Mesenteric fat pad (tissue), 1 donor: ENCODE results near the gene RAD51C. TPM values are rescaled to one million over a fixed set of nuclear protein-coding genes. Genes with fewer than 3 reads are reported as not detected.
"Not testable (repeated sequence)": the region's sequence is repeated elsewhere in the genome, so short reads cannot be mapped to it uniquely, and the experiment has no call there.

Source experiments
- DNase-seq: peaks from one replicate; pipeline ENCODE4 v3.0.0-alpha.2; 2020; ENCODE audit warnings: low spot score
- total RNA-seq: library from RNA; stranded (reverse); fragmentation: NEBNext Ultra II Directional; extraction: Animal tissue kit (Norgen Biotek cat#: 25700); gene quantifications from one replicate; pipeline ENCODE4 v1.2.1, GENCODE V29; 2021
- donor health status: DM: yes; HTN: yes; CAD: no.

The RAD51C gene
- total RNA-seq, 1 donor from 2014 or later: 21.9 TPM

DNA sequence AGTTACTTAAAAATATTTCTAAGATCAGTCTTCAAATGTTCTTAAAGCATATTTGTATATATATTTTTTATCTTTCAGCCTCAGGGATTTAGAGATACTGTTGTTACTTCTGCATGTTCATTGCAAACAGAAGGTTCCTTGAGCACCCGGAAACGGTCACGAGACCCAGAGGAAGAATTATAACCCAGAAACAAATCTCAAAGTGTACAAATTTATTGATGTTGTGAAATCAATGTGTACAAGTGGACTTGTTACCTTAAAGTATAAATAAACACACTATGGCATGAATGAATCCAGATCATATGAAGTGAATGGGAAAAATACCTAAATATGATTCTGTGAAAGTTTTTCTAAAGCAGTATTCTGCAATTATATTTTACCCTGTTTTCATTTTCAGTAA is 41.6 kb downstream of the RAD51C start:
- no peak for DNase-seq

DNA sequence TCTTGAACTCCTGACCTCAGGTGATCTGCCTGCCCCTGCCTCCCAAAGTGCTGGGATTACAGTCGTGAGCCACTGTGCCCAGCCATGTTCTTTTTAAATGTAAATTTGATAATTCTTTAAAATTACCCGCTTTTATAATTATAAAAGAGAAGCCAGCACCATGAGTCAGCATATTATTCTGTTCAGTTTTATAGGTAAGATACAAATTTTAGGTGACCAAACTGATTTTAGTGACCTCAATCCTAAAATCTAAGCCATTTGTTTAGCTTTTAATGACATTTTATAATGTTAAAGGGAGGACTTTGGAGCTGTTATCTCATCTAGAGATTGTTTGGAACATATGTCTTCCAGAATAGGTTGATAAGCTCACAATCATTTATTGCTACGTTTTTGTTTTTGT is 42.4 kb downstream of the RAD51C start:
- DNase-seq: no peak

DNA sequence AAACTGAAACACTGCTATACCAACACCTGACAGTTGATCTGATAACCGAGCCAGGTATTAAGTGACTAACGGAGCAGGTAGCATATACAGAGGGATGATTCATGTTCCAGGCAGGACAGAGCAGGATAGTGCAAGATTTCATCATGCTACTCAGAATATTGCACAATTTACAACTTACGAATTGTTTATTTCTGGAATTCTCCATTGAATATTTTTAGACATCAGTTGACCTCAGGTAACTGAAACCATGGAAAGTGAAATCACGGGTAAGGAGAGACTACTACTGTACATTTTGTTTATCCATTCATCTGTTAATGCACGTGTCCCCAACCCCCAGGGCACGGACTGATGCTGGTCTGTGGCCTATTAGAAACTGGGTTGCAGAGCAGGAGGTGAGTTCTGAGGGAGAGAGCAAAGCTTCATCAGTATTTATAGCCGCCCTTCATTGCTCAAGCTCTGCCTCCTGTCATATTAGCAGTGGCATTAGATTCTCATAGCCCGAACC is 48.8 kb downstream of the RAD51C start:
- no peak for DNase-seq

DNA sequence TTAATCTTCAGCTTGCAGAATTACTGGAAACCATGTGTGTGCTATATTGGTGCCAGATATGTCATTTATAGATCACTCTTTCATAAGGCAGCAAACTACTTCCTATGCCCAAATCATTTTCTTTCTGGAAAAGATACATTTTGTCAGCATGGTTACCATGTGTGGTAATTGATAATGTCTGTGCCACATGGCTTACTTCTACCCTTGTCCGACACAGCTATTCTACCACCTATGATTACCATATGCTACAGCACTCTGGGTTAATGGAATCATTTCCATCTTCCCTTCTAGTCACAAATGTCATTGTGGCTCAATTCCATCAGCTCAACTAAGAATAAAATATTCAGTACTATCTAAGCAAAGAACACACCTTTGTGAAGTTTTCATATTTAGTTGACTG is 55.3 kb downstream of the RAD51C start:
- DNase-seq: no peak

DNA sequence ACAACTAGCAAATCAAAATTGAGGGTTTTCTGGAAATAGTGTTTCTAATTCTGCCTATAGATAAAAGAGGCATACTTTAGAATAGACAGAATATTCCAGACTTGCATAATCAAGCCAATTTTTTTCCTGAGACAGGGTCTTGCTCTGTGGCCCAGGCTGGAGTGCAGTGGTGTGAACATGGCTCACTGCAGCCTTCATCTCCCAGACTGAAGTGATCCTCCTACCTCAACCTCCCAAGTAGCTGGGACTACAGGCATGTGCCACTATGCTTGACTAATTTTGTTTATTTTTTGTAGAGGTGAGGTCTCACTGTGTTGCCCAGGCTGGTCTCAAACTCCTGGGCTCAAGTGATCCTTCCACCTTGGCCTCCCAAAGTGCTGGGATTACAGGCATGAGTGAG is 57.2 kb downstream of the RAD51C start:
- DNase-seq: not testable (repeated sequence)

DNA sequence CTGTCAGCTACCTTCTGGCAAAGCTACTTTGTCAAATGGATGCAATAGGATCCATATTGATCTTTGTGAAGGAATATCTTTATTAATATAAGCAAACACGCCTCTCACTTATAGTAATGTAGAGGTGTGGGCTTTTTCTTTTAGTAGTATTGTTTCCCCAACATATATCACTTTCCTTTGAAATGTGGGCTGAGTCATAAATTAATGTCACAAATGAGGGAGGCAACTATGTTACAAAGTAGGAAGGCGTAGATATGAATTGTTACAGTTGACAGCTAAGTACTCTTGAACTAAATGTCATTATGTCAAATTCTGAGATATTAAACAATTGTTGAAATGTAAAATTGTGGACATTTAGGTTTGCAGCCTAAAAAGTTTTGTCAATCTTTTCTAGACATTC is 60.6 kb downstream of the RAD51C start:
- DNase-seq: no peak

DNA sequence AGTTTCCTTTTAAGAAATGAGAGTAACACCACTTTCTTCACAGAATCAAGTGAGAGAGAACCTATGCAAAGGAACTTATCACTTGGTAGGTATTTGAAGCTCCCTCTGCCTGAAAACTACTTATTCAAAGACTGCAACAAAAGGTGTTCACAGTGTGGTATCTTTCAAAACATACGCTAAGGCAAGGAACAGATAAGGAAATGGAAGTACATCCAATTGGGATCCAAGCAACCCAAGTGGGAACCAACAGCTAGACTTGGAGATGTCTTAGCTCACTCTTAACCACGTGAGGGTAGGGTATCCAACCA is 62.8 kb downstream of the RAD51C start:
- no peak for DNase-seq

DNA sequence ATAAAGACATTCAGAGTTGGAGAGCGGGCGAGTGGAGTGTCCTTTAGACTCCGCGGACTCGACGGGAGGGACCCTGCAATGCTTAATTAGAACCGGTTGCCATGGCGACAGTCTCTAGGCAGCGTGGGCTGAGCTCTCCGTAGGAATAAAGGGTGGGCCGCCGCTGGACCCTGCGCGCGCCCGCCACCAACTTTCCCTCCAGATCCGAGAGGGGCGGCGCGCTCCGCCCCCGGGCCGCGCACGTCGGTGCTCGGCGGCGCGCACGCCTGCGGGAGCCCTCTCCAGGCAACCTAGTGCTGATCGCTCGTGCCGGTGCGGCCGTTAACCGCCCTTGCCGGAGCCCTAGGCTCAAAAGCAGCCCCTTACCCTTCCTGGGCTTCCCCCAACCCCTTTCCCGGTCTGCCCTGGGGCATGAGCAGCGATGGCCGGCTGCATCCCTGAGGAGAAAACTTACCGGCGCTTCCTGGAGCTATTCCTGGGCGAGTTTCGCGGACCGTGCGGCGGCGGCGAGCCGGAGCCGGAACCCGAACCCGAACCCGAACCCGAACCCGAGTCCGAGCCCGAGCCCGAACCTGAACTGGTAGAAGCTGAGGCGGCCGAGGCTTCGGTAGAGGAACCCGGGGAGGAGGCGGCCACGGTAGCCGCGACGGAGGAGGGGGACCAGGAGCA is 63.3 kb downstream of the RAD51C start, which contains the start of gene PPM1E:
TSS of gene PPM1E (plus strand) at position 278 of the 669 bp plus-strand sequence.
- DNase-seq: no peak

DNA sequence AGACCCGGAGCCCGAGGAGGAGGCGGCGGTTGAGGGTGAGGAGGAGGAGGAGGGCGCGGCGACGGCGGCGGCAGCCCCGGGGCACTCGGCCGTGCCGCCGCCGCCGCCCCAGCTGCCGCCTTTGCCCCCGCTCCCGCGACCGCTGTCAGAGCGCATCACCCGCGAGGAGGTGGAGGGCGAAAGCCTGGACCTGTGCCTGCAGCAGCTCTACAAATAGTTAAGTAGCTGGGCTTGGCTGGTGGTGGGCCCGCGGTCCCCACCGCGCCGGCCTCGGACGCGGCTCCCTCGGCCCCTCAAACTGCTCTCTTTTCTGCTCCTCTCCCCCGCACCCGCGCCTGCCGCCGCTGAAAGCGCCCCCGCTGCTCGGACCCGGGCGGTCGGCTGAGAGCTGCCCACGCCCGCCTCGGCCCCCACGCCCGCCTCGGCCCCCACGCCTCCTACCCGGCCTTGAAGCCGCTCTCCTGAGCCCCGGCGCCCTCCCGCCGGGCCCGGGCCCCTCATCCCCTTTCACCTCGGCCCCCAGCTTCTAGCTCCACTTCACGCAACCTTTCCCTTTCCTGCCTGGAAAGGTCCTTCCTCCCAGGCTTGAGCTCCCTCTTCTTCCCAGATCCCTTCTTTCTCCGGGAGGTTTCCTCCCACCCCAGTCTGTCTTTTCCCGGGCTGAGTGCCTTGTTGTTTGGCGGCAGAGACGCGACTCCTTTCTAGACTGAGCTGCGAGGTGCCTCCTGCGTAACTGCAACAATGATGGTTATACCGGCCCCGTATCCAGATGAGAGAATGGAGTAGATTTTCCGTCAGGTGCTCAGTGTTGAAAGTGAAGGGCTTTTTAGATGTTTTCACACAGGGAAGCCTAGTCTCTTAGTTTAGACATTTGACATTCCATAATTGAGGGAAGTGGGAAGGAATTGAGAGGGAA is 64.1 kb downstream of the RAD51C start:
- DNase-seq: no peak

DNA sequence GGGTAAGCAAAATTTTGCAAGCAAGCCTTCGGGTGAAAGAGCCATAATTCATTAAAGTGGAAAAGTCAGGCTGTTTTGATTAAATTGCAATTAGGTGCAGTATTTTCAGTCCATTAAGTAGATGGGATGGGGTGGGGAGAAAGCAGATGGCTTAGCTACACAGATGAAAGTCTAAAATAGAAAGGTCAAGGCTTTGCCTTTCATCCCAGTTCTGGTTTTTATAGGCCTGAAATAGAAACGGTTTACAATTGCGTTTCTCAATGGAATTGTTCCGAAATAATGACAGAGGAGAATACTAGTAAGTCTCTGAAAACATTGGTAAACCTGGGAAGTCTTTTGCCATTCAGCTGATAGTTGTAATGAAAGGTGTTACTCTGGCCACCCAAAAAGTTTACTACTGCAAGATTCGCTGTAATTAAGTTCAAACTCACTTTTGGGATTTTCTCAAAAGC is 64.8 kb downstream of the RAD51C start:
- DNase-seq: no peak

DNA sequence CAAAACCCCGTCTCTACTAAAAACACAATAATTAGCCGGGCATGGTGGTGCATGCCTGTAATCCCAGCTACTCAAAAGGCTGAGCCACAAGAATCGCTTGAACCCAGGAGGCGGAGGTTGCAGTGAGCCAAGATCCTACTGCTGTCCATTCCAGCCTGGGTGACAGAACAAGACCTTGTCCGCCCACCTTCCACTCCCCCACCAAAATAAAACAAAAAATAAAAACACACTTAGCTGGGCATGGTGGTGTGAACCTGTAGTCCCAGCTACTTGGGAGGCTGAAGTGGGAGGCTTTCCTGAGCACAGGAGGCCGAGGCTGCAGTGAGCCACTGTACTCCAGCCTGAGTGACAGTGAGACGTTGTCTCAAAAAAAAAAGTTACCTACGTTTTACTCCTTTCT is 66.5 kb downstream of the RAD51C start:
- no peak for DNase-seq

DNA sequence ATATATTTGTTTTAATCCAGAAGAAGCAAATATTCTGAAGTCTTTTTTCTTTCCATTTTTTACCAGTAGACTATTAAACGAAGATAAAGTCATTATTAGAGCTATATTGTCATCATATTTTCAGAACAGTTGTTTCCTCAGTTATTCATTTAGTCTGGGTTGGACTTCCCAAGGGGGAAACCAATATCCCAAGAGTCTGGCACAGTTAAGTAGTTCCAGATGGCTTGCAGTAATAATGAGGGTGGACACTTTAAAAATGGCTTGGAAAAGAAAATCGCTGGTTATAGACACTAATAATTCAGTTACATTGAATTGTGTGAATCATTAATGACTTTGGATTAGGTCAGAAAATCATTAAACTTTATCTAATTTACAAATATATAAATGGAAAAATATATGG is 67.1 kb downstream of the RAD51C start:
- DNase-seq: no peak

DNA sequence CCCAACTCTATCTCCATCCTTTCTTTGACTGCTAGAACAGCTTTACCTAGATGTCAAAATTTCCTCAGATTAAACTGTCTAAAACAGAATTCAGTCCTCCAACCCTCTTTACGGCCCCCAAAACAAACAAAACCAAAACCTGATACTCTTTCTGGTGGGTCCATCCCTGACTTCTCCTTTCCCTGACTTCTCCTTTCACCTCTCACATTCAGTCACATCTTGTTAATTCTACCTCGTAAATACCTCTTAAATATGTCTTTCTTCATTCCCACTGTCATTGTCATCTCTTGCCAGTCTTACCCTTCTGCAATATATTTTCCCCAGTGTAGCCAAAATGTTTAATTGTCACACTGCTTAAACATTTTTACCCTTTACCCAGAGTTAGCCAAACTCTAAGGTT is 67.8 kb downstream of the RAD51C start:
- DNase-seq: no peak

DNA sequence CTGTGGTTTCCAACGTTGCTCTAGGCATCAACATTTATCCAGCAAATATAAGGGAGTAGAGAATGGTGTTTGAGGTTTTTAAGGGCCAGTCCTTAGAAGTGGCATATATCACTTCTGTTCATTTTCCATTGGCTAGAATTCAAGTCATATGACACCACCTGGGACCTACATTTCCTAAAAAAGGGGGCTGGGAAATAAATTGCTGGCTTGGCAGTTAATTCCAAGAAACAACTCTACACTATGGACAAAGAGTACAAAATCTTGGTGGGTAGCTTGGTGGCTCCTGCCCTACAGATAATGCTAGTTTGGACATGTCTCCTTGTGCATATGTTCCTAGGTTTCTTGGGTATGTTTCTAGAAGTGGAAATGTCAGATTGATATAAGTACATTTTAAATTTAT is 70.9 kb downstream of the RAD51C start:
- no peak for DNase-seq

DNA sequence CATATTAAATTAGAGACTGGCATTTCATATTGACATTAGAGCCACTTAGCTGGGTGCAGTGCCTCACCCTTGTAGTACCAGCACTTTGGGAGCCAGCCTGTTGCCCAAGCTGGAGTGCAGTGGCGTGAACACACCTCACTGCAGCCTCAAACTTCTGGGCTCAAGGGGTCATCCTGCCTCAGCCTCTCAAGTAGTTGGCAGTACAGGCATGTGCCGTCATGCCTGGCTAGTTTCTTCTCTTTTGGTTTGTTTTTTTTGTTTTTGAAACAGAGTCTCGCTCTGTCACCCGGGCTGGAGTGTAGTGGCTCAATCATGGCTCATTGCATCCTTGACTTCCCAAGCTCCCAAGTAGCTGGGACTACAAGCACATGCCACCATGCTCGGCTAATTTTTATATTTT is 72.0 kb downstream of the RAD51C start:
- DNase-seq: no peak

DNA sequence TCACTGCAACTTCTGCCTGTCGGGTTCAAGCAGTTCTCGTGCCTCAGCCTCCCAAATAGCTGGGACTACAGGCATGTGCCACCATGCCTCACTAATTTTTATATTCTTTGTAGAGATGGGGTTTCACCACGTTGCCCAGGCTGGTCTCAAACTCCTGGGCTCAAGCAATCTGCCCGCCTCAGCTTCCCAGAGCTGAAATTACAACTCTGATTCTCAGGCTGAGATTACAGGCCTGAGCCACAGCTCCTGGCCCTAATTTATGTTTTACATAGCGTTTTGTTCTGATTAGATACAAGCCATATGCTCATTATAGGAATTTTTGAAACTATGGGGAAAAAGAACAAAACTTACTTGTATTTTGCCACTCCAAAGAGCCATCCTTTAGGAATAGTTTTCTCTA is 86.1 kb downstream of the RAD51C start:
- DNase-seq: not testable (repeated sequence)

DNA sequence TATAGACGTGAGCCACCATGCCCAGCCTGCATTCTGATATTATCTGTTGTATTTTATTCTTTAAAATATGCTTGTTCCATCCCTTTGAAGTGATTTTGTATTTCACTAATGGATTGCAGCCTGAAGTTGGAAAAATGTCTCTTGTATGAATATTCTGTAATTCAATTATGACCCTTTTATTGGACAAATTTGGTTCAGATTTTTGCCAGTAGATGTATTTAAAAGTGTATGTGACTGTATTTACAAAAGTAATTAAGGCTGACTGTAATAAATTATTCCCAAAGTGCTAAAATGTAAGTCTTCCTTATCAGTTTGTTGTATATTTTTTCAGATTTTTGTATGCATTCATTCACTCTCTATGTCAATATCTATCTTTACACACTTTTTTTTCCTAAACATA is 87.0 kb downstream of the RAD51C start:
- no peak for DNase-seq

DNA sequence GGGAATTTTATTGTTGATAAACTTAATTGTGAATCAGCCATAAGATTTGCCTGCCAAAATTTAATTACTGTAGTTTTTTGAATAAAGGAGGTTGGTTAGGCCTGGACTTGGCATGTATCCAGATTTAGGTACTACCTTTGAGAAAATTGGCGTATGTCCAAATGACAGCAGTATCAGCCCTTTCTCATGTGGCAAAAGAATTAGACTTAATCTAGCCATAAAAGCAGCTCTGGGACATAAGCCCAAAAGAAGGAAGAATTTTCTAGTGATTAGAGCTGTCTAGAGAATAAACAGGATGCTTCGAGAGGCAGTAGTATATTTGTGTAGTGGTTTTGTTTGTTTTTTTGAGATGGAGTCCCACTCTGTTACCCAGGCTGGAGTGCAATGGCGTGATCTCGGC is 91.0 kb downstream of the RAD51C start:
- DNase-seq: no peak

DNA sequence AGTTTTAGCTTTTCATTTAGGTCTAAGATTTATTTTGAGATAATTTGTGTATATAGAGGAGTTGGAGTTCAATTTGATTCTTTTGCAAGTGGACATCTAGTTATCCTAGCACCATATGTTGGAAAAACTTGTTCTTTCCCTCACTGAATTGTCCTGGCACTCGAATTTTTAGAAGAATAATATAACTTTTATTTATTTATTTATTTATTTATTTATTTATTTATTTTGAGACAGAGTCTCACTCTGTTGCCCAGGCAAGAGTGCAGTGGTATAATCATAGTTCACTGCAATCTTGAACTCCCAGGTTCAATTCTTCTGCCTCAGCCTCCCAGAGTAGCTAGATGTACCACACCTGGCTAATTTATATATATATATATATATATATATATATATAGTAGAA is 92.7 kb downstream of the RAD51C start:
- DNase-seq: no peak
